Activated CD8-positive, alpha-beta memory T cell treated with anti-CD3 and anti-CD28 coated beads, Interleukin-2, amount 50 U/mL, for 48 hours (primary cell): ENCODE results near the gene CSTPP1.

Experiments
- DNase-seq: peaks from one replicate; pipeline ENCODE4 v3.0.0-alpha.2; 2020

Gene CSTPP1

DNA sequence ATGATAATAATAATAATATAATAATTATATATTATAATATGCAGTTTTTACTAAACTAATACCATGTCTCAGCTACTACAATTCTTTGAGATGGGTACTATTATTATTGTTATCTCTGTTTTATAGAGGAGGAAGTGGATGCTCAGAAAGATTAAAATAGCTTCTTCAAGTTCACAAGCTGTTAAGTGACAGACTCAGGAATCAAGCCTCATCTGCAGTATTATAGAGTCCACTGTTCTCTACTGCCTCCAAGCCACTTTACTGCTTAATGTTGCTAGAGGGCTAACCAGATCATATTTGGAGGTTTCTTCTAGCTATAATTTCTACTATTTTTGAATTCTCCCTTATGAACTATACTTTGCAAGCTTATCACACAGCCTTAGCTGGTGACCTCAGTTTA, 62.7 kb downstream of the CSTPP1 start:
- DNase-seq, result no peak

DNA sequence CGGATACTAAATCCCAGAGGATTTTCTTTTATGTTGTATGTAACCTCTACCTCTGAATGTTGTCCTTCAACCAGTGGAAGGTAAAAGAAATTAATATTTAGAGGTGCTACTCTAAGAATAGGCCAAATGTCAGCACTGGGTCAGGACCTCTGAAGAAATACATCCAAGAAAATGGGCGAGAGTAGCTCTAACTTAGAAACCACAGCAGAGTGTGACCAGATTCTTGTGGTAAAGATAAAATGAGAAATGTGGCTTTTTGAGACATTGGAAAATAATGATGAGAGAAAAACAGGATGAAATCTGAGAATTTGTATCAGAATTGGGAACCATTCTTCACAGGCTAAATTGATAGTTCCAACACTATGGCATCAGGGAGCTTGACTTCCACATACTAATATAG, 63.5 kb downstream of the CSTPP1 start:
- DNase-seq, result no peak

DNA sequence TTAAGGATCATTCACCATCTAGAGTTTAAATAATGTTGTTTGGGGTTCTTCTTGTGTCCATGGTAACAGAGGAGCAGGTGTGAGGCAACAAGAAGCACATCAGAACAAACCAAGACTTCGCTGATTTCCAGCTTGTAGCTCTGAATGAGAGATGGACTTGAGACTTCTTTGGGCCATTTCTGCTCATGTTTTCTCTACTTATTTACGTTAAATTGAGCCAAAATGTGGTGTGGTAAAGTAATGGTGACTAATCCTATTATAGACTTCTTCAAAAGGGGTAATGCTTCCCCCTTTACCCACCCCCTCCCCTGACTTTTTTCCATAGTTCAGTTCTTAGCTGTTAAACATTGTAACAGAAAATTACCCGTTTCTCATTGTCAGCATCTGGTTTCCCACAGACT, 65.2 kb downstream of the CSTPP1 start:
- no peak for DNase-seq

DNA sequence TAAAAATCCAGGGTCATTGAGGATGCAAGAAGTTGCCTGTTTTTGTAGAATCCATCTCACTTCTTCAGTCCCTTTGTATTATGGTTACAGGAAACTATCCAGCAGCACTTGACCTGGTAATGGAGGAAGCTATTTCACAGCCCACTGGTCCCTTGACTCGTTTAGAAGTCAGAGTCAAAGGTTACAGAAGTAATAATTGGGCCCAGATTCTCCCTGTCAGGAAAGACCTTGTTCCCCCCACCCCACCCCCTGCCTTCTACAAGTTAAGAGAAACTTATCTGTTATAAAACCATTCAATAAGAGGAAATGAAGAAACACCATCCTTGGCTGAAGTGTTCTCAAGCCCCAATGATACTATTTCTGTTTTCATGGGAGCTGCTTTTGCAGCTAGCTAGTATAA, 65.8 kb downstream of the CSTPP1 start:
- no peak for DNase-seq

DNA sequence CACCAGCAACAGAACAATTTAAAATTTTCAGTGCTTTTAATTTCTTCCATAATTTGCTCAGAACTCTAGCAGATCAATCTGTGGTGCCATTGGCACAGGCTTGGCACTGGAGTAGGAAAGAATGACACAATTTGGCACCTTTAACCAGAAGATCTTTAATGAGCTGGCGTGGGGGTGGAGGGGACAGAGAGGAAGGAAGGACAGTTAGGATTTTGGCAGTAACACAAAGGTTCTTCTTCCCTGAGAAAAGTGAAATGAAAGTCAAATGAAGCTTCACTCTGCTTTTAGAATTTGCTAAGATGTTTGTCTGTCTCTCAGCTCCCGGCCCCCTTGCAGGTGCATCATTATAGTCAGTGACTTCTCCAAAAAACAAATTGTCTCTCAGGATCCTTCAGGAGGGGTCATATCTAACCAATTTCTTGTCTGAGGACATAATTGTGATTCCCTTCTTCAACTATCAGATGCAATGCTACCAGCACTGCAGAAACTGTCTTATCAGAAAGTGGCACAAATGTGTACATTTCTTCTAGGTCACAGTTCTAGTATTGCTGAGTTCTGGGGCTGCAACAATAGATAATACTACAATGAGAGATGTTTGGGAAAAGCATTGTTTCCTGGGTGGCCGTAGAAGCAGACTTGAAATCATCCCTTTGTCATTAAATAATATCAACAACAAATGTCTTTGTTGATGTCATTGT, 66.8 kb downstream of the CSTPP1 start:
- DNase-seq, result no peak

DNA sequence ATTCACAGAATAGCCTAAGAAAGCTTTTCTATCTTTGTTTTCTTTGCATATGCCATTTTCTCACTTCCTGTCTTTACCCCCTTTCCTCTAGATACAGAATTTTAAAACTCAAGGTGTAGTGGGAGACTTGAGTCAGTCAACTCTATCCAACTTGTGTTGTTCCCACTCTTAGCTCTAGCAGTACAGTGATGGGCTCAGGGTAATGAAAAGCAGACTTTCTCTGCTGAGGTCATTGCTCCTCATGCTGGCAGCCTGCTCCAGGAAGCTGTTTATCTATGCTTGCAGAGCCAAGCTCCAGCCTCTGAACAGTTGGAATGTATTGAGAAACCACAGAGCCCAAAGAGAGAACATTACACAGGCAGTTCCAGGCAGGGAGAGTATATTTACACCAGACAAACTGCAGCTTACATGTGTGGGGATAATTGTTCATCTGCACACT, 68.1 kb downstream of the CSTPP1 start:
- DNase-seq, result no peak

DNA sequence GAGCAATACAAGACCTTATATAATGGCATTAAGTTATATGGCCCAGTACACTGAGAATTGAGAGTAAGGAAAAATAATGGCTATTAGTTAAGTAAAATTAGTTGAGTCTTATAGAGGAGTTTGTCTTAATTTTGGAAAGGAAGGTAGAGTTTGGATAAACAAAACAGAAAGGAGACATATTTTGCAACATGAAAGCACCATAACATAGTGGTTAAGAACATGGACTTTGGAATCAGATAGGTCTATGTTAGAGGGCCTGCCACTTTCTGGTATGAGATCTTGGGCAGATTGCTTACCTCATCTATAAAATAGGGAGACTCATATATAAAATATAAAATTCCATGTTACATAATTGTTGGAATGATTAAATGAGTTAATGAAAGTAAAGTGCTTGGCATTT, 68.9 kb downstream of the CSTPP1 start:
- DNase-seq, result no peak

DNA sequence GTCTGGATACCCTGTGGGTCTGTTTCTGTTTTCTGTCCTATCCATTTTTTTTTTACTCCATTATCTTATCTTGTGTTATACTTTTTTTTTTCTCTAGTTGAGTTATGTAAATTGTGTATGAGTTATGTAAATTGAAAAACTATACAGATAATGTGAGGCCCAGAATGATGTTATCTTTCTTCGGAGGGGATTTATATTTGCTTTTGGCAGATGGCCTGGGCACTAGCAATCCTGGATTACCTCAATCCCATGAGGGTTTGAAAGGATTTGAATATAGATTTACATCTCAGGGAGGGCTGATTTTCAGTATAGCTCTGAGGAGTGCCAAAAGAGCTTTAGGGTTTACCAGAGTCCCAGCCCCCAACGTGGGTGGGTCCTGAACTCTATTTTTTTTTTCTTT, 71.0 kb downstream of the CSTPP1 start:
- DNase-seq, result no peak

DNA sequence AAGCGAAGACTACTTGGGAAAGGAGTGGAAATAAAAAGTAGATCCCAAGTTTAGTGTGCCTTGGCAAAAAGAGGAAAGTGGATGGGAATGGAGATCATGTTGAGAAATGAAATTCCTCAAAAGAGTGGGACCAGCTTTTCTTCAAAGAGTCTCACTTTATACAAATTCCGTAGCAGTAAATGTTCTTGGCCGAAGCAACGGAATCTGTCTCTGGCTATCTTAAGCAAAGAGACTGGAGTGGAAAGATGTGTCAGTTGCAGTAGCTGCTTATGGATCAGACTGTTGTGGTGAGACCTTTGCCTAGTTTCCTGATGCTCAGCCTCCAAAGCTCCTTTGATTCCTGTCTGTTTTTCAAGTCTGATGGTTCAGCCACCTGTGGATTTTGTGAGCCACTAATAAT, 73.6 kb downstream of the CSTPP1 start:
- no peak for DNase-seq

DNA sequence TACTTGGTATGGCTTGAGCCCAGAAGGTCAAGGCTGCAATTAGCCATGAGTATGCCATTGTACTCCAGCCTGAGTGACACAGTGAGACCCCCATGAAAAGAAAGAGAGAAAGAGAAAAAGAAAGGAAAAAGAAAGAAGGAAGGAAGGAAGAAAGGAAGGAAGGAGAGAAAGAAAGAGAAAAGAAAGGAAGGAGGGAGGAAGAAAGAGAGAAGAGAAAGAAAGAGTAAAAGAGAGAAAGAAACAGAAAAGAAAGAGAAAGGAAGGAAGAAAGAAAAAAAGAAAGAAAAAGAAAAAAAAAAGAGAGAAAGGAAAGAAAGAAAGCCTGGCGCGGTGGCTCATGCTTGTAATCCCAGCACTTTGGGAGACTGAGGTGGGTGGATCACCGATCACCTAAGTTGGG, 77.5 kb downstream of the CSTPP1 start:
- DNase-seq, result no peak

DNA sequence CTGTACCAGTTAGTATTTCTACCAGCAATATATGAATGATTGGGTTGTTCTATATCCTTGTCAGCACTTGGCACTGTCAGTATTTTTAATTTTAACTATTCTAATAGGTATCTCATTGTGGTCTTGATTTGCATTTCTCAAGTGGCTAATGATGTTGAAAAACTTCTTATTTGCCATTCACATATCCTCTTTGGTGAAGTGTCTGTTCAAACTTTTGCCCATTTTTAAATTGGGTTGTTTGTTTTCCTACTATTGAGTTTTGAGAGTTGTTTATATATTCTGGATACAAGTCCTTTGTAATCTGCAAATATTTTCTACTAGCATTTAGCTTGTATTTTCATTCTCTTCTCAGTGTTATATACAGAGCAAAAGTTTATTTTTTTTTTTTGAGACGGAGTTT, 82.1 kb downstream of the CSTPP1 start:
- no peak for DNase-seq

DNA sequence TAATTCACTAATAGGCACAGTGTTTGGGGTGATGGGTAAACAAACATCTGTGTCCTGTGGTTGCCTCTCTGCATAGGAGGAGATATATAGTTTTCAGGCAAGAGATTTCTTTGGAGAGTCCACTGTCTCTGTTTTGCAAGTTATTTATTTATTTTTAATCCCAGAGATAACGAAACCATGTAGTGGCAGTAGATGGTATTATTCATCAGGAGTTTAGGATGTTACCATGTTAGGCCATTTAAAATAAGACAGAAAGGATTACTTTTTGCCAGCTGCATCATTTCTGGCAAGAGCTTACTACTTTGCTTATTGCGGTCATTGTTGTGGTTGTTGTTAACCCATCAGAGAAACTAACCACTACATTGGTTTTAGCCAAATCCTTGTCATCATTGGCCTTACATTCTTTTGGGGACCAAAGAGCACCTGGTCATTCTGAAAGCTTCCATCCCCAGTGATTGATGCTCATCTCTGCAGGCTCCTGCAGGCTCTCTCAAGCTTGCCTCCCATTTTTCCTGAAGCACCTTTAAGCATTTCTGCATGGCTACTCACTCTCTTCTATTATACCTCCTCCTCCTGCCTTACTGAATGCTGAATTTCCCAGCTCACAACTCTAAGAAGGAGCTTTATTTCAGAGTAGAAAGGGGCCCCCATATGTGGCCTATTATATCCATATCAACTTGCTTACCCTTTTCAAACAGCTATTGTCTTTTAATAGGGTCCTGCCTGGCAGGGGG, 84.4 kb downstream of the CSTPP1 start:
- no peak for DNase-seq

DNA sequence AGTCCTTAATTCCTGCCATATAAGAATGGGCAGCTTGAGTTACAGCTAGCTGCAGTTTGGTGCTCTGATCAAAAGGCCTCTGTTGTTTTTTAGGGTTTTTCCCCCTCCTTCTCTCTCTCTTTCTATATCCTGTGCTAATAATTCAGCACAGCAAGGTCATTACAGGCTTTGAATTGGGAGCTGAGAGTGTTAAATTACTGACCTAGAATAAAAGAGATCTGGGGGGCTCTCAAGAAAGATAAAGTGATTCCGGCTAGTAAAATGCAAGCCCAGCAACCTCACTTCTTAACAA, 84.9 kb downstream of the CSTPP1 start:
- no peak for DNase-seq

DNA sequence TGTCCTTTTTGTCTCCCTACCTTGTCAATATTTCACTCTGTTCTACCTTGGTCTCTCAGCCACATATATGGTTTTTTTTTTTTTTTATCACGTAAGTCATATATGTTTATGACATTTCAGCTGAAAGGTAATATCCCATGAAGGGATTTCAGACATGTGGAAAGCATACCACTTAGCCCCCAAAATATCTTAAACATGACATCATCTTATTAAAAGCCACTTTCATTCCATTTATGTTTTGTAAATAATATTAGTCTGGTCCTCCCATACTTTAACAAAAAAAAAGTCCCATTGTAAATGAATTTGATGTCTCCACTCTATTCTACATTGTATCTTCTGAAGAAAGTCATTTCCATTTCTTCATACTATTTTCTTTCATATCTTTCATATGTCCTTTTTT, 85.4 kb downstream of the CSTPP1 start:
- no peak for DNase-seq

DNA sequence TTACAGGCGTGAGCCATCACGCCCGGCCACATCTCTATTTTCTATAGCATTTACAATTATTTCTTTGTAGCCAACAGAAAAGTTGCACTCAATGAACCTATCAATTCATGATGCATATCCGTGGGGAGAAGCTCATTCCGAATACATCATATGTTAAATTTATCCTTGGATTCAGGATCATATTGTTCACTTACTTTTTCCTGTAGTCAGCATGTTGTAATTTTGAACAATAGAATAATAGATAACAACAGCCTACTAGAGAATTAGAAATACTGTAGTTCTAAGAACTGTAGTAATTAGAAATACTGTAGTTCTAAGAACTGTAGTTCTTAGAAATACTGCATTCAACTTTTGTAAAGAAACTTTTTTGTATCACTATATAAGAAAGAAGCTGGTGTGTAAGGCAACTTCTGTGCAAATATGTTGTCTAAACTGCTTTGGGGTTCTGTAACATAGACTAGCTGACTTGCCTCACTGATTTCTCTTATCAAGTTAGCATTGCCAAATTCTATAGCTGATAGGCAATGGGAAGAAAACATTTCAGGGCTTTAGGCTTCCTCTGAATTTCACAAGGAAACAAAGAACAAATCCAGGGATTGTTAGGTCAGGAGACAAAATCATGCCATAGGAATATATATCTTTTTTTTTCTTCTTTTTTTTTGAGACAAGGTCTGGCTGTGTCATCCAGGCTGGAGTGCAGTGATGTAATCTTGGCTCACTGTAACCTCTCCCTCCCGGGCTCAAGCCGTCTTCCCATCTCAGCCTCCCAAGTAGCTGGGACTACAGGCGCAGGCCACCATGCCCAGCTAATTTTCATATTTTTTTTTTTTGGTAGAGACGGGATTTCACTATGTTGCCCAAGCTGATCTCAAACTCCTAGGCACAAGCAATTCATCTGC, 91.9 kb downstream of the CSTPP1 start:
- no peak for DNase-seq

DNA sequence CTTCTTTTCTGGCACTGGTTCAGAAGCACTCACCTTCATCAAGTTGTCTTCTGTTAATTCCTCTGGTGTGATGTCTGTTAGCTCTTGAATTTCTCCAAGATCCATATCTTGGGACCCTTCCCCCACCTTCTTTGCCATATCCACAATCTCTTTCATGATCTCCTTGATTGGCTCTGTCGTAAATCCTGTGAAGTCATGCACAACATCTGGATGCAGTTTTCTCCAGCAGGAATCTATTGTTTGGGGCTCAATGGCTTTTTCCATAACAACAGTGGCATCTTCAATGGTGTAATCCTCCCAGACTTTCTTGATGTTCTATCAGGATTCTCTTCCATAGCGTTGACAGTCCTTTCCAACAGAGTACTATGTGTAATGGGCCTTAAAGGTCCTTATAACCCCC, 96.9 kb downstream of the CSTPP1 start:
- DNase-seq, result no peak

DNA sequence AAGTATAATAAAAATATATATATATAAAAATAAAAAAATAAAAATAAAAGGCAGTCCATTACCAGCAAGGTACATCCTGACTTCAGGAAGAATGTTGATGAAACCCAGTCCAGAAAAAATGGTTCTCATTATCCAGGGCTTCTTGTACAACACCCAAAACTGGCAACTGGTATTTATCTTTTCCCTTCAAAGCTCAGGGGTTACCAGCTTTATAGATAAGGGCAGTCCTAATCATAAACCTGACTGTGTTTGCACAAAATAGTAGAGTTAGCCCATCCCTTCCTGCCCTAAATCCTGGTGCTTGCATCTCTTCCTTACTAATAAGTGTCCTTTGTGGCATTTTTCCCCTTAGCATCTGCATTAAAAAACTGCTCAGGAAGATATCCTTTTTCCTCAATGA, 97.5 kb downstream of the CSTPP1 start:
- no peak for DNase-seq

DNA sequence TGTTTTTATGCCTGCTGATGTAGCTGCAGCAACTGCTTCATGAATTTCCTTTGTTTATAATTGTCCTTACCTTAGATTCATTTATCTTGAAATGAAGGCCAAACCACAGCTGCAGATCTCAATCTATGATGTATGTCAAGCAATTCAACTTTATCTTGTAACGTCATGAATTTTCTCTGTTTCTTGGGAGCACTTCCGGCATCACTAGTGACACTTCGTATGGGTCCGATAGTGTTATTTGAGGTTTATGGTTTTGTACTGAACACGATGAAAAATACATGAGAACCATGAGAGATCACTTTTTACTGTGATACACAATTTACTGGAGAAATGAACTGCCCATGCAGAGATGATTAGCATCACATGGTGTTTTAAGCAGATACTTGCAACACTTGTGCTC, 98.5 kb downstream of the CSTPP1 start:
- no peak for DNase-seq

DNA sequence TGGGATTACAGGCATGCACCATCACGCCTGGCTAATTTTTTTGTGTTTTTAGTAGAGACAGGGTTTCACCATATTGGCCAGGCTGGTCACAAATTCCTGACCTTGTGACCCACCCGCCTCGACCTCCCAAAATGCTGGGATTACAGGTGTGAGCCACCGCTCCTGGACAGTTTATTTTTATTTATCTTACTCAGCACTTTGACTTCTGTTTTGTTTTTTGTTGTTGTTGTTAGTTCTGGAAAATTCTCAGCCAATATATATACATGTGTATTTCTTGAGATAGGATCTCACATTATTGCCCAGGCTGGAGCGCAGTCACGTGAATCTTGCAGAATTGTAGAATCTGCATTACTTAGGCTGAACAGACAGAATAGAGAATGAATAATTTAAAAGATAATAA, 107.6 kb downstream of the CSTPP1 start:
- no peak for DNase-seq

DNA sequence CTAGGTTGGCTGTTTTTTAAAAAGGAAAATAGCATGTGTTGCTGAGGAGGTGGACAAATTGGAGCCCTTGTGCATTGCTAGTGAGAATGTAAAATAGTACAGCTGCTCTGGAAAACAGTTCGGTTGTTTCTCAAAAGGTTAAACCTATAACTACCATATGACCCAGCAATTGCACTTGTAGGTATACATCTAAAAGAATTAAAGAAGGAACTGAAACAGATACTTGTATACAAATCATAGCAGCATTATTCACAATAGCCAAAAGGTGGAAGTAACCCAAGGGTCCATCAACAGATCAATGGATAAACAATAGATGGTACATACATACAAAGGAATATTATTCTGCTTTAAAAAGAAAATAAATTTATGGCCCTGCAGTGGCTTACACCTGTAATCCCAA, 111.4 kb downstream of the CSTPP1 start:
- DNase-seq, result no peak

DNA sequence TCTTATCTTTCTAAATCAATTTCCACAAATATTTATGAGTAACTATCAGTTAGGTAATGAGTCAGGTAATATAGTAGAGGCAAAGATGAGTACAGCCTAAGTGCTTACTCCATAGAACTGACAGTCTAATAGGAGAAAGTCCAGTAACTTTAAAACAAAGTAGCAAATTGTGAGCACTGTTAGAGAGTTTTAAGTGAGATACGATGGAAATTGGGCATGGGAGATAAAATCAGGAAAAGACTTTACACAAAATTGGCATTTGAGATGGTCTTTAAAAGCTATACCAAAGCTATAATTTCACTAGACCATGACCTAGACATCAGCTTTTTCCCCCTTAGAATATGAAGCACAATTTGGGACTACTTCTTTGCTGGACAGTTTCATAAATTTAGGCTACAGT, 113.7 kb downstream of the CSTPP1 start:
- no peak for DNase-seq

DNA sequence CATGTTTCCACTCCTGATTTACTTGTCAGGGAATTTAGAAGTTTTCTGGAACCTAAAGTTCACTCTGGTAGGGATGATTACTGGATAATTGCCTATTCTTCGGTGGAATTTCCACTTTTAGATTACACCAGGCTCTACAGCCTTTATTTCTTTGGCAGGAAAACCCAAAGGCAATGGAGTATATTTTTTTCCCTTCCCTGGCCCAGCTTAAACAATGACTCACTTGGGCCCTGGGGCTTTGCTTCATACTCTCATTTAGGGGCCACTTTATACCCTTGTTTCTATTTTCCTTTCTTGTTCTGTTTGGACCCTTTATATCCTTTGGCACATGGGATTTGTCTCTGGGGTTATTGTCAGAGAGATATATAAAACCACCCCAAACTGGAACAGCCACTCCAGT, 114.7 kb downstream of the CSTPP1 start:
- no peak for DNase-seq

DNA sequence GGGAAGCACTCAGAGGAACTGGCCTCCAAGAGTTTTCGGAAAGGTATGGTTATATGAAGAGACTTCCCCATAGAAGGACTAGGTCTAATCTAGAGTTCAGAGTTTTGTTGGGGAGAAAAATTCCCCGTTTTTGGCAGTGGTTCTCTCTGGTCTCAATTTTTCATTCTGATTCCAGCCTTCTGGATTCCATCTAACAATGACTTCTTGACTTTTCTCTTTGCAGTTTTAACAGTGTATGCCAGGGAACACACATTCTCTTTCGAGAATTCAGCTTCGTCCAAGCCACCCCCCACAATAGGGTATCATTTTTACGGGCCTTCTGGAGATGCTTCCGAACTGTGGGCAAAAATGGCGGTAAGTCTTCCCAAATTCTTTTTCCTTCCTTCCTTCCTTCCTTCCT, 115.6 kb downstream of the CSTPP1 start:
- no peak for DNase-seq

DNA sequence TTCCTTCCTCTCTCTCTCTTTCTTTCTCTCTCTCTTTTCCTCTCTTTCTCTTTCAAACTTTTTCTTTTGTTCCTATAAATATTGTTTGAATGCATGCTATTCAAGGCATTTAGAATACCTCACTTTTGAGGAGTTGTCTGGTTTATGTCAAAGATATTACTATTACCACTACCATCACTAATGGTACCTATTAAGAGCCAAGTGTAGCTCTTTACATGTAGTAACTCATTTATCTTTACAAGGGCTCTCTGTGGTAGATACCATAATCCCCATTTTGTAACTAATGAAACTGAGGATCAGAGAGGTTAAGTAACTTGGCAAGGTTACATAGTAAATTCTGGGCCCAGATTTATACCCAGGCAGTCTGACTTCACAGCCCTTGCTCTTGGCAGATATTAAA, 116.0 kb downstream of the CSTPP1 start:
- no peak for DNase-seq
